ENCODE data around the gene PLB1. TPM values are rescaled to one million over a fixed set of nuclear protein-coding genes. Genes with fewer than 3 reads are reported as not detected.
A peak's percentile ranks its signal among the peaks of the same experiment; 100 is the strongest.

PLB1 gene
- total and polyA plus RNA-seq, 2 donors (not counting 1 experiment from before 2014, with no cell fraction given) = 0.25 to 0.51 TPM

GRCh38 chr2:28565720-28566295 lies 69.9 kb downstream of the PLB1 start:
- TF ChIP-seq EZH2 (IDR thresholded peaks at IDR 0.05; ENCODE audit: borderline replicate concordance, insufficient read depth, low read depth, low read length, poor library complexity, severe bottlenecking) (no peak), CTCF (IDR thresholded peaks at IDR 0.05) (no peak)
- POLR2A ChIA-PET = no interaction called here
- H3K4me3 ChIP-seq (ENCODE audit: control extremely low read depth in 1 of 5, extremely low read depth in 1 of 5, insufficient read depth in 1 of 5, low read depth in 2 of 5, low read length in 4 of 5) = peak overlapping the region in 2 of 5 experiments; percentile 60 to 70

DNA sequence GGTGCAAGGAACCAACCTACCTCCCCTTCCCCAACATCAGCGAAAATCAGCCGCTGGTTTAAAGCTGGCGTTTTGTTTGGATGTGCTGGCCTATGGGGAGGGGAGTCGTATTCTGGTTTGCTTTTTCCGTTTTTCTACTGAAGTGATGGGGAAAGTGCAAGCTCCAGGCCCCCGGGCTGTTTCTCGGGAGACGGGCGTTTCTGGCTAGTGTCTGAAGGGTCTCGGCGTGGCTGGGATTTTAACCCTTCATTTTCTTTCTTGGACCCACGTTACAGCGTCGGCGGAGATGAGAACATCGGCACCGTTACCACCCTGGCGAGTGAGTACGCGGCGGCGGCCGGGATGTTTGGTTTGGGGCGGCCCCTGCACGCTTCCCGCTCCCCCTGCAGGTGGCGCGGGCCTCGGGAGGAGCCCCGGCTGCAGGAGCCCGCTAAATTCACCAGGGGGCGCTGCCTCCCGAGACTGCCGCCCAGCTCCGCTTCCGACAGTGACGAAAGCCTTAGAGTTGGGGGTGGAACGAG lies 70.7 kb downstream of the PLB1 start:
- H3K4me2 ChIP-seq (replicated peaks; ENCODE audit: low read depth, low read length, poor library complexity, severe bottlenecking) = peak overlapping the region; percentile 96
- peak overlapping the region; percentile 95 for H3K4me3 Mint-ChIP-seq
- H2AFZ ChIP-seq (ENCODE audit: insufficient read depth, low read depth, low read length, poor library complexity, severe bottlenecking) = peak overlapping the region; percentile 99
- CTCF ChIA-PET = interaction anchor here (0.6 to 3.2 kb wide), 11 partner anchors 10 to 342 kb away, joined by 3 to 38 read pairs (median 3); partner anchors contain the start of gene TRMT61B
- ATAC-seq (ENCODE audit: low read depth) (peak; percentile 99), DNase-seq (peak; percentile 91)
- H3K36me3 ChIP-seq (replicated peaks in 1 of 2; ENCODE audit: control extremely low read depth in 1 of 2, control insufficient read depth in 1 of 2, extremely low read depth in 1 of 2, insufficient read depth in 2 of 2, low read length in 1 of 2) = no peaks in the 10 kb centered on the region
- H3K27me3 Mint-ChIP-seq = peaks cover 14% of the 10 kb centered on the region
- intact Hi-C loops (cut with micrococcal nuclease) = loop anchor here (1.0 to 2.0 kb wide), 4 partner anchors 28 to 863 kb away; partner anchors contain the start of genes PPP1CB and SPDYA
- peak overlapping the region; percentile 80 for H3K9ac ChIP-seq (ENCODE audit: low read length)
- H3K27ac Mint-ChIP-seq = peak overlapping the region; percentile 72
- H3K79me2 ChIP-seq (ENCODE audit: control insufficient read depth, insufficient read depth, low read length) = no peaks in the 10 kb centered on the region
- no peaks in the 10 kb centered on the region for H4K20me1 ChIP-seq (ENCODE audit: control insufficient read depth, insufficient read depth, low read length, poor library complexity, severe bottlenecking)
- H3K4me1 Mint-ChIP-seq = peaks cover 11% of the 10 kb centered on the region
- peaks cover 5 to 11% of the 10 kb centered on the region in 2 donors for H3K4me1 ChIP-seq (ENCODE audit: control insufficient read depth in 2 of 2, insufficient read depth in 2 of 2, low read length in 2 of 2)
- POLR2A ChIA-PET = no interaction called here
- H3K27ac ChIP-seq (ENCODE audit: low read length in 2 of 2) = no peak overlapping the region
- peaks cover 0 to 5% (median 2%) of the 10 kb centered on the region in 4 experiments for H3K27me3 ChIP-seq (replicated peaks in 1 of 4; ENCODE audit: control extremely low read depth in 1 of 4, control insufficient read depth in 3 of 4, insufficient read depth in 4 of 4, low read length in 3 of 4)
- peak; percentile 100 for TF ChIP-seq CTCF (IDR thresholded peaks at IDR 0.05)
- no peak for TF ChIP-seq EZH2 (IDR thresholded peaks at IDR 0.05; ENCODE audit: borderline replicate concordance, insufficient read depth, low read depth, low read length, poor library complexity, severe bottlenecking)
- under 1% methylated on average over 35 of the region's 38 CpGs for WGBS (ENCODE audit: insufficient coverage)
- H3K9me3 Mint-ChIP-seq (ENCODE audit: insufficient read depth) = no peaks in the 10 kb centered on the region
- no peaks in the 10 kb centered on the region for H3K9me3 ChIP-seq (ENCODE audit: control extremely low read depth in 1 of 3, control insufficient read depth in 2 of 3, insufficient read depth in 1 of 3, low read length in 2 of 3)
- peak overlapping the region; percentile 36 to 90 (median 70) for H3K4me3 ChIP-seq (ENCODE audit: control extremely low read depth in 1 of 5, extremely low read depth in 1 of 5, insufficient read depth in 1 of 5, low read depth in 2 of 5, low read length in 4 of 5)

More at GRCh38 chr2:28565720-28566295, 69.9 kb downstream of the PLB1 start:
- CTCF ChIA-PET = interaction anchor here (0.6 to 3.2 kb wide), 4 partner anchors 14 to 341 kb away, joined by 3 to 38 read pairs (median 4); no protein-coding TSS in a partner anchor
- no peak overlapping the region for H3K27ac ChIP-seq (ENCODE audit: low read length in 2 of 2)
- WGBS (ENCODE audit: insufficient coverage) = 29% methylated on average over 1 of the region's 3 CpGs
- peaks cover 9% of the 10 kb centered on the region for H3K27me3 Mint-ChIP-seq
- H3K9me3 Mint-ChIP-seq (ENCODE audit: insufficient read depth) = no peaks in the 10 kb centered on the region
- H3K9me3 ChIP-seq (ENCODE audit: control extremely low read depth in 1 of 3, control insufficient read depth in 2 of 3, insufficient read depth in 1 of 3, low read length in 2 of 3) = no peaks in the 10 kb centered on the region
- peak overlapping the region; percentile 96 for H3K4me2 ChIP-seq (replicated peaks; ENCODE audit: low read depth, low read length, poor library complexity, severe bottlenecking)
- H4K20me1 ChIP-seq (ENCODE audit: control insufficient read depth, insufficient read depth, low read length, poor library complexity, severe bottlenecking) = no peaks in the 10 kb centered on the region
- H3K27ac Mint-ChIP-seq = no peak overlapping the region
- peak overlapping the region; percentile 99 for H2AFZ ChIP-seq (ENCODE audit: insufficient read depth, low read depth, low read length, poor library complexity, severe bottlenecking)
- intact Hi-C loops (cut with micrococcal nuclease) = loop anchor here (1.0 to 2.0 kb wide), 4 partner anchors 28 to 863 kb away; partner anchors contain the start of genes PPP1CB and SPDYA
- H3K36me3 ChIP-seq (replicated peaks in 1 of 2; ENCODE audit: control extremely low read depth in 1 of 2, control insufficient read depth in 1 of 2, extremely low read depth in 1 of 2, insufficient read depth in 2 of 2, low read length in 1 of 2) = no peaks in the 10 kb centered on the region
- H3K9ac ChIP-seq (ENCODE audit: low read length) = peak overlapping the region; percentile 80
- H3K4me3 Mint-ChIP-seq = peak overlapping the region; percentile 95
- DNase-seq (no peak), ATAC-seq (ENCODE audit: low read depth) (no peak)
- no peaks in the 10 kb centered on the region for H3K79me2 ChIP-seq (ENCODE audit: control insufficient read depth, insufficient read depth, low read length)
- H3K4me1 ChIP-seq (ENCODE audit: control insufficient read depth in 2 of 2, insufficient read depth in 2 of 2, low read length in 2 of 2) = peaks cover 5 to 11% of the 10 kb centered on the region in 2 donors
- H3K4me1 Mint-ChIP-seq = peaks cover 11% of the 10 kb centered on the region
- peaks cover 0 to 5% (median 2%) of the 10 kb centered on the region in 4 experiments for H3K27me3 ChIP-seq (replicated peaks in 1 of 4; ENCODE audit: control extremely low read depth in 1 of 4, control insufficient read depth in 3 of 4, insufficient read depth in 4 of 4, low read length in 3 of 4)
